DND-41 (cell line): ENCODE results near the gene ALDH1L1.

Source experiments
- CTCF ChIP-seq: IDR thresholded peaks from 2 replicates; pipeline ENCODE4 v1.5.1; 2012; ENCODE audit warnings: borderline replicate concordance, low read length, moderate library complexity, mild to moderate bottlenecking; ENCODE audit not compliant: poor library complexity, severe bottlenecking; ENCODE audit errors: extremely low read depth
- EZH2 ChIP-seq: IDR thresholded peaks from 3 replicates; pipeline ENCODE4 v1.6.1; 2012; ENCODE audit warnings: borderline replicate concordance, low read depth, mild to moderate bottlenecking, moderate library complexity, low read length, inconsistent platforms; ENCODE audit not compliant: severe bottlenecking

GRCh38 chr3:126106336-126107202 is 73.8 kb downstream of the ALDH1L1 start:
- TF ChIP-seq CTCF (no peak), EZH2 (no peak)
